Effector memory CD8-positive, alpha-beta T cell (primary cell): ENCODE measurements around the gene TSNAXIP1.
A peak's percentile ranks its signal among the peaks of the same experiment; 100 is the strongest.

ENCODE experiments used
- ATAC-seq: fragments of 150-1000 bp; cut with Tn5 transposase; replicated peaks from 2 replicates; pipeline ENCODE4 v1.10.0; 2021; ENCODE audit warnings: mild to moderate bottlenecking, moderate library complexity
- DNase-seq, 3 experiments: peaks; one replicate each; pipeline ENCODE4 v3.0.0; 2021
- H3K27ac Mint-ChIP-seq, 2 donors: one replicate each; pipeline ENCODE4 v1.8.0; 2022; ENCODE audit warnings: mild to moderate bottlenecking in 2 of 2, mixed read lengths in 2 of 2, moderate library complexity in 2 of 2
- H3K27me3 Mint-ChIP-seq, 2 donors: one replicate each; pipeline ENCODE4 v1.8.0; 2022; ENCODE audit warnings: mixed read lengths in 2 of 2
- H3K36me3 Mint-ChIP-seq: one replicate; pipeline ENCODE4 v1.8.0; 2022; ENCODE audit warnings: mild to moderate bottlenecking, moderate library complexity, mixed read lengths; ENCODE audit not compliant: insufficient read depth
- H3K4me1 Mint-ChIP-seq, 2 donors: one replicate each; pipeline ENCODE4 v1.8.0; 2022; ENCODE audit warnings: low read depth in 2 of 2, mixed read lengths in 2 of 2
- H3K4me3 Mint-ChIP-seq, 2 donors: one replicate each; pipeline ENCODE4 v1.8.0; 2022; ENCODE audit warnings: mild to moderate bottlenecking in 2 of 2, mixed read lengths in 2 of 2, moderate library complexity in 2 of 2
- H3K9me3 Mint-ChIP-seq, 2 donors: one replicate each; pipeline ENCODE4 v1.8.0; 2022; ENCODE audit warnings: mixed read lengths in 2 of 2
- total RNA-seq, 9 experiments: gene quantifications; one replicate each; lab custom pipeline; 2026; lab: John Stamatoyannopoulos, UW

Gene TSNAXIP1, protein sequence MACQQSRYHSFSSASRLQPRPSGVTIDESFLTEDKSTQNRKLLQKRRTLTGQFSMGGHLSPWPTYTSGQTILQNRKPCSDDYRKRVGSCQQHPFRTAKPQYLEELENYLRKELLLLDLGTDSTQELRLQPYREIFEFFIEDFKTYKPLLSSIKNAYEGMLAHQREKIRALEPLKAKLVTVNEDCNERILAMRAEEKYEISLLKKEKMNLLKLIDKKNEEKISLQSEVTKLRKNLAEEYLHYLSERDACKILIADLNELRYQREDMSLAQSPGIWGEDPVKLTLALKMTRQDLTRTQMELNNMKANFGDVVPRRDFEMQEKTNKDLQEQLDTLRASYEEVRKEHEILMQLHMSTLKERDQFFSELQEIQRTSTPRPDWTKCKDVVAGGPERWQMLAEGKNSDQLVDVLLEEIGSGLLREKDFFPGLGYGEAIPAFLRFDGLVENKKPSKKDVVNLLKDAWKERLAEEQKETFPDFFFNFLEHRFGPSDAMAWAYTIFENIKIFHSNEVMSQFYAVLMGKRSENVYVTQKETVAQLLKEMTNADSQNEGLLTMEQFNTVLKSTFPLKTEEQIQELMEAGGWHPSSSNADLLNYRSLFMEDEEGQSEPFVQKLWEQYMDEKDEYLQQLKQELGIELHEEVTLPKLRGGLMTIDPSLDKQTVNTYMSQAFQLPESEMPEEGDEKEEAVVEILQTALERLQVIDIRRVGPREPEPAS
- 0 to 2.2 (median 1.2) reads per million in 9 experiments for total RNA-seq

DNA sequence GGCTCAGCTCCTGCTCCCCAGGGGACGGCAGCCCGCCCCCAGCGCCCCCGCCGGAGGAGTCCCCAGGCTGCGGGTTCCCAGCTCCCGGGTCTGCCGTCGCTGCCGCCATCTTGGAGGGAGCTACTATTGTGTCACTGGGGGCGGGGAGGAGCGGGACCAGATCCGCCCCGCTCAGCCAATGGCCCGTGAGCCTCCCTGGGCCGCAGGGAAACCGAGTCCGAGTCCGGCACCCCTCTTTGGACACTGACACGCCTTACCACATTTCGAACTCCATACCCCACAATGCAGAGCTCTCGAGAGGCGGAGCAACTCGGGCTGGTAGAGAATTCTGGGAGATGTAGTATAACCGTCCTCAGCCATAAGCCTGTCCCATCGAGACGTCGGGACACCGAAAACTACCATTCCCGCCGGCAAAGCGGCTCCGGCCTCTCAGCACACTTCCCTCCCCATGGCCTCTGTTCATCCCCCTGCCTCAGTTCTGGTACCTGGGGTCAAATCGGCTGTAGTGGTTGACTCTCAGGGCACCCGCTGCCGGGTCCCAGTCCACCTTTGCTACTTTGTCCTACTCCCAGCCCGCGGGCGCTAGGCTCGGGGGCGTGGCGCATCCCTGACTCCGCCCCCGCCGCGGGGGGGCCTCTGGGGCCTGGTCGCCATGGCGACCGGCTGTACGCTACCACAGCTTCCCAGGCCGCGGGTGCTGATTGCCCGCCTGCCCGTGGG, at the start of gene TSNAXIP1, which contains the start of gene RANBP10:
Gene TSNAXIP1, plus strand, starts transcription at position 462 of the 720 bp plus-strand sequence. CDS start 261 bp downstream, outside the sequence.
Gene RANBP10, minus strand, starts transcription at position 133 of the 720 bp plus-strand sequence. Its CDS starts 24 bp downstream, at position 109.
- Mint-ChIP-seq H3K27ac (peak within 1 kb of the TSS; percentile 90 to 96), H3K4me1 (peaks cover 32 to 33% of the 10 kb centered on the region in 2 donors), H3K9me3 (no peaks in the 10 kb centered on the region), H3K27me3 (no peaks in the 10 kb centered on the region), H3K36me3 (peaks cover 29% of the 10 kb centered on the region), H3K4me3 (peak within 1 kb of the TSS; percentile 82 to 86)
- peak; percentile 89 for ATAC-seq
- peak; percentile 92 to 95 (median 93) for DNase-seq

DNA sequence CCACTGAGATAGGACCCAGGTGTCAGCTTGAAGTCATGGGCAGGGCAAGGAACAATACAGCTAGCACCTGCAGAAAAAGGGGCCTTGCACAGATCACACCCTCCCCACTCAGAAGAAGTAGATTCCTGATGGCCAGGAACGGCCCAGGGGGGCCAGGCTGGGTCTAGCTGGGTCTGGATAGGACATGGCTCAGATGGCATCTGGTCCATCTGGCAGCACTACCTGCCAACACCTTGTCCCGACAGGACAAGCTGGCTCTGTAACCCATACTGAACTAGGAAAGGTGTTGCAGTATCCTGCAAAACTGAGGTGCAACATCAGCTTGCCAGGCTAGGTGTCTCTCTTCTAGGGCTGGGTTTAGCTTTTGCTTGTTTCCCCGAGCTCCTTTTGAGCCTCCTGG, 48.7 kb upstream of the TSNAXIP1 start:
- DNase-seq (no peak), ATAC-seq (no peak)
- Mint-ChIP-seq H3K27ac (no peak overlapping the region), H3K4me3 (no peak overlapping the region), H3K27me3 (no peaks in the 10 kb centered on the region), H3K36me3 (peaks cover 20% of the 10 kb centered on the region), H3K4me1 (peaks cover 20 to 25% of the 10 kb centered on the region in 2 donors), H3K9me3 (no peaks in the 10 kb centered on the region)

DNA sequence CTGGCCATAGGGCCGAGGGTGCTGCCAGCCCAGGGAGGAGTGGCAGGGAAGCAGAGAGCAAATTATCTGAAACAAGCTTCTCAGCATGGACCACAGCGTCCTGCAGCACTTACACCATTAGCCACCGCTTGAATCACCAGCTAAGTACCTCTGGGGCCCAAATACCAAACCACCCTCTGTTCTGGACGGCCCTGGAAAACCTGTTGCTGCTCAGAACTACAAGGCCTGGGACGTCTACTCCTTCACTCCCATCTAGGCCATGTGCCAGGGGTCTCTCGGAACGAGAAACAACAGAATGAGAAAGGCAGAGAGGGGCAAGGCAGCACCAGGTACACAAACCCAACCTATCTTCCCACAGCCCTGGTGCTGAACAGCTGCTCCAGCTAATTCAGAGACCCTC, 47.7 kb upstream of the TSNAXIP1 start:
- DNase-seq: no peak
- Mint-ChIP-seq H3K4me1 (peaks cover 20 to 26% of the 10 kb centered on the region in 2 donors), H3K9me3 (no peaks in the 10 kb centered on the region), H3K36me3 (peaks cover 15% of the 10 kb centered on the region), H3K27me3 (no peaks in the 10 kb centered on the region), H3K27ac (no peak overlapping the region), H3K4me3 (no peak overlapping the region)
- no peak for ATAC-seq

DNA sequence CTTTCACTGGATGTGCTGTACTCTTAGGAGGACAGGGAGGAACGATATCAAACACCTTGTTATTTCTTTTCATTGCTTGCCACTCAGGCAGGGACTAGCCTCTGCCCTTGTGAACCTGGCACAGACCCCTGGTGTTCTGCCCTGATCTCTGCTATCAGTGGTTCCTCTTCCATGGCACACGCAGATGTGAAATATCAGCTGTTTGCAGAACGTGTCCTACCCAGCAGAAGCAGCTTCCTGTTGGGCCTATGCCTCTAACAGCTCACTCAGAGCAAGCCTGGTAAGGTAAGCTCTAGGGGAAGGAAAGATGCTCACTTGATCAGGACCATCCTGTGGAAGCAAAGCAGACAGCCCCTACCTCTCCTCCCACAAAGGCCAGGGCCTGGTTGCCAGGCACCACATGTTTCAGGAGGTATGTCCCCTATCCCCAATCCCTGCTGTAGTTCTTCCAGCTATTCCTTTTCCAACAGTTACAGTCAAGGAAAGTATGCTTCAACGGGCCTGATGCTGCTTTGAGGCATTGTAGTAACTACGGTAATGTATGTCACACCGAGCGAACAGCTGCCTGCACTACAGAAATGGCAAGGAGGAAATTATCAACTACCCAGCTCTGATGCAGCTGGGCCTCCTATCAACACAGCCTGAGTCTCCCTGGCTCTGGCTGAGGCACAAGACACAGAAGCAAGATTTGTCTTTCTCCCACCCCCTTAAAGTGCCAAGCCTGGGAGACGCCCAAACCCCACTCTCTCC, 46.3 kb upstream of the TSNAXIP1 start:
- Mint-ChIP-seq H3K9me3 (no peaks in the 10 kb centered on the region), H3K4me3 (no peak overlapping the region), H3K27me3 (no peaks in the 10 kb centered on the region), H3K36me3 (peaks cover 20% of the 10 kb centered on the region), H3K4me1 (peaks cover 20 to 26% of the 10 kb centered on the region in 2 donors), H3K27ac (peak overlapping the region; percentile 78 to 87)
- DNase-seq (no peak), ATAC-seq (no peak)

DNA sequence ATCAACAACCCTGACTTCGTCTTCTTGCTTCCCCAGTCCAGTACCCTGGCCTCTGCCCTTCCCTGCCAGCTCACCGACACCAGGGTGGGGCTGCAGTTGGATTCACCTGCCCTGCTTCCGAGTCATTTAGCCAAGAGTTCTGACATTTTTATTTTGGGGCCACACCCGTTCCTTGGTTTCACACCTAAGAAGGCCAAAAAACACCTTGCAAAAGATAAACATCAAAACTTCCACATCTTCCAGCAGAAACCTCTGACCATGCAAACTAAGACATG, 45.8 kb upstream of the TSNAXIP1 start:
- H3K9me3 Mint-ChIP-seq: no peaks in the 10 kb centered on the region
- peak overlapping the region; percentile 78 to 87 for H3K27ac Mint-ChIP-seq
- H3K4me1 Mint-ChIP-seq: peaks cover 20 to 26% of the 10 kb centered on the region in 2 donors
- no peak for DNase-seq
- peaks cover 22% of the 10 kb centered on the region for H3K36me3 Mint-ChIP-seq
- H3K27me3 Mint-ChIP-seq: no peaks in the 10 kb centered on the region
- peak overlapping the region in 1 of 2 donors; percentile 10 for H3K4me3 Mint-ChIP-seq
- ATAC-seq: no peak

DNA sequence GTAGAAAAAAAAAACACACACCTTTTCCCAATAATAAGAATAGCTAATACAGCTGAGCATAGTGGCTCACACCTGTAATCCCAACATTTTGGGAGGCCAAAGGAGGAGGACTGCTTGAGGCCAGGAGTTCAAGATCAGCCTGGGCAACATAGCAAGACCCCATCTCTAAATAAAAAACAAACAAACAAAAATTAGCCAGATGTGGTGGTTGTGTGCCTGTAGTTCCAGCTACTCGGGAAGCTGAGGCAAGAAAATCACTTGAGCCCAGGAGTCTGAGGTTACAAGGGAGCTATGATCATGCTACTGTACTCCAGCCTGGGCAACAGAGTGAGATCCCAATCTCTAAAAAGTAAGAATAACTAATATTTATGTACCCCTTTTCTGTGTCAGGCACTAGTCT, 44.8 kb upstream of the TSNAXIP1 start:
- Mint-ChIP-seq H3K9me3 (no peaks in the 10 kb centered on the region), H3K4me3 (no peak overlapping the region), H3K36me3 (peaks cover 30% of the 10 kb centered on the region), H3K4me1 (peaks cover 20 to 26% of the 10 kb centered on the region in 2 donors), H3K27ac (no peak overlapping the region), H3K27me3 (no peaks in the 10 kb centered on the region)
- no peak for DNase-seq
- no peak for ATAC-seq

DNA sequence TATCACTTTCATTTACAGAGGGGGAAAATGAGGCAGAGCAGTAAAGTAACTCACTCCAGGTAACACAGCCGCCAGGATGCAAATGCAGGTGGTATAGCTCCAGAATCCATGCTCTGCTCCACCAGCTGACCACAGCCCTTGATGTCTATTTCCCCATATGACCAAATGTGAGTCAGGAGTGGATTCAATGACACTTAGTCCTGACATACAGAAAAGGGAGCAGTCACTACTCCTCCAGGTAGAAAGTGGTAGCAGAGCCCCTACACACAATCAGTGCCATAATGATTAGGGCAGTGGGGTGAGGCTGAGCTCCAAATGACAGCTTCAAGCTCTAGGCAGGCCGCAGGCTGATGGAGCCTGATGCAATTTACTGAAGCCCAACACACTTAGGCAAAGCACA, 44.3 kb upstream of the TSNAXIP1 start:
- H3K36me3 Mint-ChIP-seq: peaks cover 27% of the 10 kb centered on the region
- DNase-seq (no peak), ATAC-seq (no peak)
- peaks cover 20 to 24% of the 10 kb centered on the region in 2 donors for H3K4me1 Mint-ChIP-seq
- no peak overlapping the region for H3K27ac Mint-ChIP-seq
- no peaks in the 10 kb centered on the region for H3K9me3 Mint-ChIP-seq
- no peak overlapping the region for H3K4me3 Mint-ChIP-seq
- no peaks in the 10 kb centered on the region for H3K27me3 Mint-ChIP-seq

DNA sequence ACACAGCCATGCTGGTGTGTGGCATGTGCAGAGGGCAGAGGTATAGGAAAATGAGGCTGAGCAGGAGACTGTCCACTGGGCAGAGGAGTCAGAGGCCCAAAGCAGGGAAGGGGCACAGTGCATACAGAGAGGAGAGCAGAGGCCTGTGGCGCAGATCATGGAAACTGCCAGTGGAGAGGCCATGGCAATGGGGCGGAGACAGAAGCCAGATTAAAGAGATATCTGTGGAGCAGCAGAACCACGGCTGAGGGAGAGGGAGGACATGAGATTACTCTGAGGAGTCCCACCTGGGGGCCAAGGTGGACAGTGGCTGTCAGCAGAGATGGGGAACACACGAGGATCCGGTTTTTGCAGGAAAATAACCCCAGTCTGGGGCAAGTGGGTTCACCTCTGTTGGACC, 43.6 kb upstream of the TSNAXIP1 start:
- ATAC-seq (no peak), DNase-seq (no peak)
- Mint-ChIP-seq H3K36me3 (peaks cover 26% of the 10 kb centered on the region), H3K9me3 (no peaks in the 10 kb centered on the region), H3K4me3 (no peak overlapping the region), H3K27ac (peak overlapping the region in 1 of 2 donors; percentile 14), H3K4me1 (peaks cover 20 to 24% of the 10 kb centered on the region in 2 donors), H3K27me3 (no peaks in the 10 kb centered on the region)

DNA sequence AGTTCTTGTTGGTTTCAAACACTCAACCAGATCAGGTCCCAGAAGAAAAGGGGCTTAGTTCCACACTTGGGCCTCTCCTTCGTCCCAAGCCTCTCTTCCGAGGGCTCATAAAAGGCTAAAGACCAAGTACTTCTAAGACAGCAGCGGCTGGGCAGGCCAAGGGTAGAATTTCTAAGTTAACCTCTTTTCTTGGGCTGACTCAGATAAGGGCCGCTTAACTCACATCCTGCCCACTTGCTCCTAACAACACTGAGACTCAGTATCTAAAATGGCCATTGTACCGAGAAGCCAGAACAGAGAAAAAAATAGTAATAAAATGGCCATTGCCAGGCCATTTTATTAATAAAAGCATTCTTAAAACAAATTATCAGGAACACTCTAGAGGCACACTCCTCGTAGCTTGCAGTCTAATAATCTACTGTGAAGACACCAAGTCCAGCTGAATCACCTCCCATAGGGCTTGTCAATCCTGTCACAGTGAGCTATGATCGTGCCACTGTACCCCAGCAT, 42.5 kb upstream of the TSNAXIP1 start:
- H3K27me3 Mint-ChIP-seq: no peaks in the 10 kb centered on the region
- H3K27ac Mint-ChIP-seq: peak overlapping the region in 1 of 2 donors; percentile 41
- DNase-seq (no peak), ATAC-seq (no peak)
- peaks cover 20 to 22% of the 10 kb centered on the region in 2 donors for H3K4me1 Mint-ChIP-seq
- no peak overlapping the region for H3K4me3 Mint-ChIP-seq
- peaks cover 26% of the 10 kb centered on the region for H3K36me3 Mint-ChIP-seq
- H3K9me3 Mint-ChIP-seq: no peaks in the 10 kb centered on the region

DNA sequence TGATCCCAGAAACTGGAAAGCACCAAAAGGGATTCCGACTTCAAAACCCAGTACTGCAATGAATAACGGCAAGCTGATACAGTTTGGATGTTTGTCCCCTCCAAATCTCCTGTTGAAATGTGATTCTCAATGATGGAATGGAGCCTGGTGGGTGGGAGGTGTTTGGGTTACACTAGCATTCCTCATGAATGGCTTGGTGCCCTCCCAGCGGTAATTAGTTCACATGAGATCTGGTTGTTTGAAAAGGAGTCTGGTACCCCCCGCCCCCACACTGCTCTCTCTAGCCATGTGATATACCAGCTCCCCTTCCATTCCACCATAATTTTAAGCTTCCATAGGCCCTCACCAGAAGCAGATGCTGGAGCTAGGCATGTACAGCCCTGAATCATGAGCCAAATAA, 40.4 kb upstream of the TSNAXIP1 start:
- Mint-ChIP-seq H3K36me3 (peaks cover 37% of the 10 kb centered on the region), H3K27me3 (no peaks in the 10 kb centered on the region), H3K27ac (peak overlapping the region; percentile 10 to 41)

DNA sequence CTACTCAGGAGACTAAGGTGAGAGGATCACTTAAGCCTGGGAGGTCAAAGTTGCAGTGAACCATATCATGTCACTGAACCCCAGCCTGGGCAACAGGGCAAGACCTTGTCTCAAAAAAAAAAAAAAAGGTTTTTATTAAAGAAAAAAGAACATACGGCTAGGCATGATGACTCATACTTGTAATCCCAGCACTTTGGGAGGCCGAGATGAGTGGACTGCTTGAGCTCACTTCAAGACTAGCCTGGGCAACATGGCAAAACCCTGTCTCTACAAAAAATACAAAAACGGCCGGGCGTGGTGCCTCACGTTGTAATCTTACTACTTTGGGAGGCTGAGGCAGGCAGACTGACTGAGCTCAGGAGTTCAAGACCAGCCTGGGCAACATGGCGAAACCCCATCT, 38.7 kb upstream of the TSNAXIP1 start:
- Mint-ChIP-seq H3K27me3 (no peaks in the 10 kb centered on the region), H3K27ac (no peak overlapping the region), H3K9me3 (no peaks in the 10 kb centered on the region), H3K4me3 (no peak overlapping the region), H3K4me1 (peaks cover 1% of the 10 kb centered on the region in 2 donors), H3K36me3 (peaks cover 46% of the 10 kb centered on the region)
- no peak for DNase-seq
- no peak for ATAC-seq

More for the DNA sequence above, 40.4 kb upstream of the TSNAXIP1 start:
- no peaks in the 10 kb centered on the region for H3K9me3 Mint-ChIP-seq
- H3K4me3 Mint-ChIP-seq: no peak overlapping the region
- DNase-seq: no peak
- no peak for ATAC-seq
- H3K4me1 Mint-ChIP-seq: peaks cover 7% of the 10 kb centered on the region in 2 donors

DNA sequence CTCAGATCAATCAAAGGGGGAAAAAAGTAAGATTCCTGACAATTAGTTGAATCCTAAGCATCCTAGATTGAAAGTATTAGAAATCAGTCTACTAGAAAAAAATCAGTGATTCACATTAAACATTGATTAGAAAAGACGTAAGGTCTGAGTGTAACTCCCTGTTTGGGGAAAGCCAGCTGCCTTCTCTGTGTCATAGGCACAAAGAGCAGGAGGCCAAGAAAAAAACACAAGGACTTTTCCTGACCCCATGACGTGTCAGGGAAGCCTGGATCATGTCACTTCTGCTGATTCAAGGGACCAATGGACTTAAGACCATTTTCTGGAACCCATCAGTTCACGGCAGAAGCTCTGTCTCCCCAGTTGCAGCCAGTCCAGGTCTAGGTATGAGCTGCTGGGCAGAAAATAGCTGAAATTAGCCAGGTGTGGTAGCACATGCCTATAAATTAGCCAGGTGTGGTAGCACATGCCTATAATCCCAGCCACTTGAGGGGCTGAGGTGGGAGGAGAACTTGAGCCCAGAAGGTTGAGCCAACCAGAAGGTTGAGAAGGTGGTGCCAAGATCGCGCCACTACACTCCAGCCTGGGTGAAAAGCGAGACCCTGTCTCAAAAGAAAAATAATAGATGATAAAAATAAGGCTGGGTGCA, 36.2 kb upstream of the TSNAXIP1 start:
- no peak overlapping the region for H3K4me3 Mint-ChIP-seq
- no peak for DNase-seq
- ATAC-seq: no peak
- H3K27me3 Mint-ChIP-seq: no peaks in the 10 kb centered on the region
- peak overlapping the region in 1 of 2 donors; percentile 49 for H3K27ac Mint-ChIP-seq
- H3K36me3 Mint-ChIP-seq: peaks cover 41% of the 10 kb centered on the region
- no peaks in the 10 kb centered on the region for H3K9me3 Mint-ChIP-seq
- H3K4me1 Mint-ChIP-seq: peaks cover 3 to 7% of the 10 kb centered on the region in 2 donors
